Hepatocyte (in vitro differentiated cells): ENCODE measurements around the gene ZDHHC5. TPM values are rescaled to one million over a fixed set of nuclear protein-coding genes. Genes with fewer than 3 reads are reported as not detected.
A peak's percentile ranks its signal among the peaks of the same experiment; 100 is the strongest.

Experiments
- DNase-seq: peaks from one replicate; pipeline ENCODE4 v3.0.0-alpha.2; 2016; ENCODE audit warnings: low spot score
- H2AFZ ChIP-seq: fragments of 200-600 bp; sonication (generic); 2 replicates; pipeline ENCODE4 v1.6.0; 2016; ENCODE audit warnings: antibody characterized with exemption, mild to moderate bottlenecking
- H3K27ac ChIP-seq: fragments of 200-600 bp; sonication (generic); 2 replicates; pipeline ENCODE4 v1.5.1; 2016; ENCODE audit warnings: mild to moderate bottlenecking
- H3K27me3 ChIP-seq: fragments of 200-600 bp; sonication (generic); 2 replicates; pipeline ENCODE4 v1.6.1; 2016
- H3K36me3 ChIP-seq: fragments of 200-600 bp; sonication (generic); replicated peaks from 2 replicates; pipeline ENCODE4 v1.5.1; 2016; ENCODE audit warnings: low read depth; ENCODE audit not compliant: insufficient read depth
- H3K4me1 ChIP-seq: fragments of 200-600 bp; sonication (generic); 2 replicates; pipeline ENCODE4 v1.5.1; 2016; ENCODE audit warnings: mild to moderate bottlenecking, moderate library complexity; ENCODE audit not compliant: insufficient read depth
- H3K4me2 ChIP-seq: fragments of 200-600 bp; sonication (generic); 2 replicates; pipeline ENCODE4 v1.6.0; 2016
- H3K4me3 ChIP-seq: fragments of 200-600 bp; sonication (generic); 2 replicates; pipeline ENCODE4 v1.5.1; 2016; ENCODE audit warnings: mild to moderate bottlenecking
- H3K79me2 ChIP-seq: fragments of 200-600 bp; sonication (generic); 2 replicates; pipeline ENCODE4 v1.6.0; 2017; ENCODE audit warnings: mild to moderate bottlenecking
- H3K9me2 ChIP-seq: fragments of 200-600 bp; sonication (generic); replicated peaks from 2 replicates; pipeline ENCODE4 v1.6.0; 2017; ENCODE audit warnings: mild to moderate bottlenecking; ENCODE audit not compliant: insufficient read depth
- H3K9me3 ChIP-seq: fragments of 200-600 bp; sonication (generic); 2 replicates; pipeline ENCODE4 v1.5.1; 2016; ENCODE audit warnings: low read depth, mild to moderate bottlenecking
- H4K20me1 ChIP-seq: fragments of 200-600 bp; sonication (generic); 2 replicates; pipeline ENCODE4 v1.6.0; 2016; ENCODE audit warnings: mild to moderate bottlenecking; ENCODE audit not compliant: insufficient read depth, poor library complexity, severe bottlenecking
- CTCF ChIP-seq: fragments of 200-600 bp; sonication (generic); IDR thresholded peaks from 2 replicates; pipeline ENCODE4 v1.5.1; 2016; ENCODE audit warnings: antibody characterized with exemption, mild to moderate bottlenecking; ENCODE audit not compliant: poor library complexity
- EZH2 ChIP-seq: fragments of 200-600 bp; sonication (generic); IDR thresholded peaks from 2 replicates; pipeline ENCODE4 v1.6.1; 2016; ENCODE audit warnings: antibody characterized with exemption, mild to moderate bottlenecking, borderline replicate concordance
- EZH2phosphoT487 ChIP-seq: fragments of 200-600 bp; sonication (generic); IDR thresholded peaks from one replicate; pipeline ENCODE4 v1.6.1; 2018; ENCODE audit warnings: antibody characterized with exemption, mild to moderate bottlenecking, low read depth, moderate library complexity; ENCODE audit not compliant: unreplicated experiment, severe bottlenecking
- WGBS: methylation state at CpG from one replicate; pipeline ENCODE4 v1.1.6; 2016; ENCODE audit warnings: low lambda C conversion rate; ENCODE audit errors: missing lambda C conversion rate; 5-methylcytosine and 5-hydroxymethylcytosine counted together
- polyA plus RNA-seq: library from polyadenylated mRNA; unstranded; fragments of >200 nt; fragmentation: Nextera tagmentation; extraction: Ambion mirVana; gene quantifications from 2 replicates; pipeline ENCODE4 v1.2.1, GENCODE V29; 2016
- total RNA-seq: library from RNA; depleted of rRNA; stranded (reverse); fragments of >200 nt; gene quantifications from 2 replicates; pipeline ENCODE4 v1.2.3, GENCODE V29; 2014

Gene ZDHHC5
- total and polyA plus RNA-seq, 2 experiments from 2014 or later: 41.3 to 42.3 TPM

GRCh38 chr11:57735619-57736298 is 67.8 kb downstream of the ZDHHC5 start:
- H3K36me3 ChIP-seq: no peaks in the 10 kb centered on the region
- TF ChIP-seq CTCF (no peak), EZH2phosphoT487 (no peak), EZH2 (no peak)
- no peaks in the 10 kb centered on the region for H3K9me2 ChIP-seq
- DNase-seq: peak; percentile 51
- no peaks in the 10 kb centered on the region for H4K20me1 ChIP-seq
- H3K79me2 ChIP-seq: peaks cover 49% of the 10 kb centered on the region
- no peak overlapping the region for H3K4me3 ChIP-seq
- H3K9me3 ChIP-seq: no peaks in the 10 kb centered on the region
- no peaks in the 10 kb centered on the region for H3K27me3 ChIP-seq
- H3K4me1 ChIP-seq: peaks cover 5% of the 10 kb centered on the region
- H3K4me2 ChIP-seq: peak overlapping the region; percentile 62
- H3K27ac ChIP-seq: peak overlapping the region; percentile 83
- WGBS: 52% methylated on average over 3 of the region's 3 CpGs
- H2AFZ ChIP-seq: no peak overlapping the region

GRCh38 chr11:57741132-57742086 is 73.5 kb downstream of the ZDHHC5 start, which contains the start of gene SELENOH:
SELENOH (plus strand) TSS chr11:57741491; CDS start chr11:57741596, 105 bp downstream.
- H4K20me1 ChIP-seq: no peaks in the 10 kb centered on the region
- H3K79me2 ChIP-seq: peaks cover 36% of the 10 kb centered on the region
- TF ChIP-seq CTCF (no peak), EZH2phosphoT487 (no peak), EZH2 (no peak)
- peak; percentile 98 for DNase-seq
- no peaks in the 10 kb centered on the region for H3K9me3 ChIP-seq
- WGBS: under 1% methylated on average over 67 of the region's 75 CpGs
- H3K27me3 ChIP-seq: no peaks in the 10 kb centered on the region
- H3K4me2 ChIP-seq: peak within 1 kb of the TSS; percentile 82
- peak within 1 kb of the TSS; percentile 73 for H2AFZ ChIP-seq
- peak within 1 kb of the TSS; percentile 80 for H3K4me3 ChIP-seq
- H3K4me1 ChIP-seq: no peaks in the 10 kb centered on the region
- H3K27ac ChIP-seq: peak within 1 kb of the TSS; percentile 92
- no peaks in the 10 kb centered on the region for H3K9me2 ChIP-seq
- H3K36me3 ChIP-seq: peaks cover 4% of the 10 kb centered on the region

GRCh38 chr11:57742087-57742452 is 74.2 kb downstream of the ZDHHC5 start:
- Histone ChIP-seq H3K36me3 (peaks cover 4% of the 10 kb centered on the region), H3K27ac (peak overlapping the region; percentile 92), H3K9me2 (no peaks in the 10 kb centered on the region), H3K79me2 (peaks cover 31% of the 10 kb centered on the region), H3K27me3 (no peaks in the 10 kb centered on the region), H3K4me3 (peak overlapping the region; percentile 80), H3K4me2 (peak overlapping the region; percentile 82), H3K9me3 (no peaks in the 10 kb centered on the region), H2AFZ (peak overlapping the region; percentile 51), H4K20me1 (no peaks in the 10 kb centered on the region), H3K4me1 (no peaks in the 10 kb centered on the region)
- DNase-seq: no peak
- 2% methylated on average over 10 of the region's 10 CpGs for WGBS
- TF ChIP-seq EZH2 (no peak), CTCF (no peak), EZH2phosphoT487 (no peak)
